Liver (tissue), 9 donors: ENCODE data around the gene PPFIBP1. TPM values are rescaled to one million over a fixed set of nuclear protein-coding genes. Genes with fewer than 3 reads are reported as not detected.

Experiments
- DNase-seq: peaks from one replicate; pipeline ENCODE4 v3.0.0-alpha.2; 2017; ENCODE audit warnings: low spot score
- H3K27ac ChIP-seq, 2 donors: one replicate each; pipeline ENCODE4 v1.7.0; 2013; ENCODE audit warnings: inconsistent platforms in 2 of 2, low read length in 2 of 2, control low read depth in 1 of 2, low read depth in 1 of 2, mild to moderate bottlenecking in 1 of 2
- H3K27me3 ChIP-seq, 4 donors: one replicate each; pipeline versions ENCODE4 v1.6.1 to v1.7.0; 2013; ENCODE audit warnings: low read length in 3 of 4, inconsistent platforms in 1 of 4, mild to moderate bottlenecking in 1 of 4, moderate library complexity in 1 of 4; ENCODE audit not compliant: control insufficient read depth in 4 of 4, insufficient read depth in 4 of 4
- H3K36me3 ChIP-seq, 4 donors: one replicate each; pipeline versions ENCODE4 v1.6.1 to v1.7.0; 2013; ENCODE audit warnings: low read length in 3 of 4, mild to moderate bottlenecking in 3 of 4, low read depth in 1 of 4, moderate library complexity in 1 of 4; ENCODE audit not compliant: control insufficient read depth in 4 of 4, insufficient read depth in 3 of 4
- H3K4me1 ChIP-seq, 4 donors: one replicate each; pipeline versions ENCODE4 v1.6.1 to v1.7.0; 2013; ENCODE audit warnings: low read length in 3 of 4, mild to moderate bottlenecking in 3 of 4, moderate library complexity in 1 of 4; ENCODE audit not compliant: control insufficient read depth in 4 of 4, insufficient read depth in 4 of 4
- H3K4me3 ChIP-seq, 3 donors: one replicate each; pipeline versions ENCODE4 v1.6.1 to v1.7.0; 2013; ENCODE audit warnings: low read length in 3 of 3, control low read depth in 1 of 3, low read depth in 1 of 3, mild to moderate bottlenecking in 1 of 3
- H3K9ac ChIP-seq, 2 donors: one replicate each; pipeline ENCODE4 v1.7.0; 2013; ENCODE audit warnings: low read length in 2 of 2, mild to moderate bottlenecking in 2 of 2, moderate library complexity in 2 of 2, control low read depth in 1 of 2, low read depth in 1 of 2
- H3K9me3 ChIP-seq, 4 donors: one replicate each; pipeline versions ENCODE4 v1.6.1 to v1.7.0; 2013; ENCODE audit warnings: low read length in 3 of 4; ENCODE audit not compliant: control insufficient read depth in 4 of 4
- ATF3 ChIP-seq: IDR thresholded peaks from 2 replicates; pipeline ENCODE4 v1.6.1; 2016; ENCODE audit warnings: antibody characterized with exemption
- CTCF ChIP-seq: fragments of 150-350 bp; IDR thresholded peaks from 2 replicates; pipeline ENCODE4 v1.5.1; 2017; ENCODE audit warnings: improper control_type of control experiment, low read depth, low read length; ENCODE audit not compliant: missing input control
- EGR1 ChIP-seq, 2 donors: IDR thresholded peaks; 2 replicates each; pipeline ENCODE4 v1.6.1; 2016 to 2018; ENCODE audit warnings: antibody characterized with exemption in 2 of 2, low read depth in 2 of 2
- FOXA1 ChIP-seq: IDR thresholded peaks from 2 replicates; pipeline ENCODE4 v1.6.1; 2016; ENCODE audit warnings: antibody characterized with exemption
- FOXA2 ChIP-seq: IDR thresholded peaks from 2 replicates; pipeline ENCODE4 v1.6.1; 2016; ENCODE audit warnings: antibody characterized with exemption
- GABPA ChIP-seq, 2 donors: IDR thresholded peaks in 1 of 2; conservative IDR thresholded peaks in 1 of 2; 2 replicates each; pipeline ENCODE4 v1.6.1; 2016; ENCODE audit warnings: antibody characterized with exemption in 2 of 2, mild to moderate bottlenecking in 1 of 2, moderate library complexity in 1 of 2
- HNF4A ChIP-seq, 2 donors: conservative IDR thresholded peaks; 2 replicates each; pipeline ENCODE4 v1.6.1; 2016; ENCODE audit warnings: antibody characterized with exemption in 2 of 2, mild to moderate bottlenecking in 2 of 2
- HNF4G ChIP-seq: IDR thresholded peaks from 2 replicates; pipeline ENCODE4 v1.6.1; 2016; ENCODE audit warnings: antibody characterized with exemption
- JUND ChIP-seq, 2 donors: IDR thresholded peaks; 2 replicates each; pipeline ENCODE4 v1.6.1; 2016; ENCODE audit warnings: antibody characterized with exemption in 2 of 2
- MAX ChIP-seq: IDR thresholded peaks from 2 replicates; pipeline ENCODE4 v1.6.1; 2016; ENCODE audit warnings: antibody characterized with exemption
- NR2F2 ChIP-seq: IDR thresholded peaks from 2 replicates; pipeline ENCODE4 v1.6.1; 2016; ENCODE audit warnings: antibody characterized with exemption
- RAD21 ChIP-seq, 2 donors: IDR thresholded peaks; 2 replicates each; pipeline ENCODE4 v1.6.1; 2016; ENCODE audit warnings: antibody characterized with exemption in 2 of 2, mild to moderate bottlenecking in 2 of 2
- REST ChIP-seq: IDR thresholded peaks from 2 replicates; pipeline ENCODE4 v1.6.1; 2016; ENCODE audit warnings: antibody characterized with exemption, mild to moderate bottlenecking
- RXRA ChIP-seq, 2 donors: IDR thresholded peaks; 2 replicates each; pipeline ENCODE4 v1.6.1; 2017 to 2018; ENCODE audit warnings: antibody characterized with exemption in 2 of 2, mild to moderate bottlenecking in 1 of 2
- SP1 ChIP-seq: IDR thresholded peaks from 2 replicates; pipeline ENCODE4 v1.6.1; 2018; ENCODE audit warnings: antibody characterized with exemption, mild to moderate bottlenecking
- TAF1 ChIP-seq: conservative IDR thresholded peaks from 2 replicates; pipeline ENCODE4 v1.6.1; 2016; ENCODE audit warnings: antibody characterized with exemption, mild to moderate bottlenecking
- YY1 ChIP-seq: IDR thresholded peaks from 2 replicates; pipeline ENCODE4 v1.6.1; 2016; ENCODE audit warnings: antibody characterized with exemption, mild to moderate bottlenecking
- ZBTB33 ChIP-seq: IDR thresholded peaks from 2 replicates; pipeline ENCODE4 v1.6.1; 2016; ENCODE audit warnings: antibody characterized with exemption
- WGBS: extraction: QIAGEN DNeasy Blood & Tissue Kit; methylation state at CpG from one replicate; pipeline ENCODE4 v1.1.7; 2013; 5-methylcytosine and 5-hydroxymethylcytosine counted together
- polyA plus RNA-seq, 2 donors: library from polyadenylated mRNA; stranded (reverse) in 1 of 2; unstranded in 1 of 2; fragments of 200-250 nt in 1 of 2; fragments of >200 nt in 1 of 2; fragmentation: Nextera tagmentation in 1 of 2; extraction: Ambion mirVana in 1 of 2; gene quantifications; one replicate each; pipeline versions ENCODE4 v1.2.1 to v1.2.3, GENCODE V29; 2013 to 2015
- total RNA-seq, 2 donors: library from RNA; depleted of rRNA; stranded (reverse); fragments of >200 nt; gene quantifications; one replicate each; pipeline ENCODE4 v1.2.3, GENCODE V29; 2014
- donor health status: healthy.
- donor health status: healthy.
- donor health status: healthy.
- donor health status: healthy.
- donor health status: healthy.

PPFIBP1 gene
- total and polyA plus RNA-seq, 4 donors = 10.5 to 65.8 (median 17.4) TPM

GRCh38 chr12:27497446-27497845, 26.6 kb upstream of the PPFIBP1 start:
- H3K27me3 ChIP-seq = no peaks in the 10 kb centered on the region
- 86% methylated on average over 3 of the region's 3 CpGs for WGBS
- H3K4me1 ChIP-seq = no peaks in the 10 kb centered on the region
- no peak overlapping the region for H3K4me3 ChIP-seq
- DNase-seq = no peak
- no peaks in the 10 kb centered on the region for H3K36me3 ChIP-seq
- no peaks in the 10 kb centered on the region for H3K9me3 ChIP-seq
- no peak overlapping the region for H3K9ac ChIP-seq
- H3K27ac ChIP-seq = no peak overlapping the region
- no peak for TF ChIP-seq HNF4A (conservative IDR thresholded peaks at IDR 0.05)
- TF ChIP-seq TAF1 = no peak
- no peak for TF ChIP-seq CTCF
- TF ChIP-seq EGR1 (IDR thresholded peaks at IDR 0.05; ENCODE audit: low read depth in 2 of 2) = no peak
- no peak for TF ChIP-seq NR2F2
- TF ChIP-seq YY1 = no peak

GRCh38 chr12:27498149-27498548, 25.9 kb upstream of the PPFIBP1 start:
- WGBS = 88% methylated on average over 4 of the region's 4 CpGs
- Histone ChIP-seq H3K27ac (no peak overlapping the region), H3K9ac (no peak overlapping the region)

More at GRCh38 chr12:27498149-27498548, 25.9 kb upstream of the PPFIBP1 start:
- no peaks in the 10 kb centered on the region for H3K4me1 ChIP-seq
- H3K27me3 ChIP-seq = no peaks in the 10 kb centered on the region
- DNase-seq = no peak
- H3K9me3 ChIP-seq = no peaks in the 10 kb centered on the region
- no peaks in the 10 kb centered on the region for H3K36me3 ChIP-seq
- H3K4me3 ChIP-seq = no peak overlapping the region
- TF ChIP-seq HNF4A (conservative IDR thresholded peaks at IDR 0.05) = no peak
- TF ChIP-seq GABPA (IDR thresholded peaks at IDR 0.05 in 1 of 2, conservative IDR thresholded peaks at IDR 0.05 in 1 of 2) = no peak
- TF ChIP-seq SP1 = no peak
- no peak for TF ChIP-seq JUND (IDR thresholded peaks at IDR 0.05)
- TF ChIP-seq ATF3 = no peak
- TF ChIP-seq CTCF = no peak
- no peak for TF ChIP-seq EGR1 (IDR thresholded peaks at IDR 0.05; ENCODE audit: low read depth in 2 of 2)
- TF ChIP-seq NR2F2 = no peak
- no peak for TF ChIP-seq FOXA2
- TF ChIP-seq FOXA1 = no peak
- no peak for TF ChIP-seq ZBTB33
- no peak for TF ChIP-seq REST
- TF ChIP-seq RAD21 (IDR thresholded peaks at IDR 0.05) = no peak
- TF ChIP-seq HNF4G = no peak
- TF ChIP-seq RXRA (IDR thresholded peaks at IDR 0.05) = no peak
- TF ChIP-seq YY1 = no peak
- no peak for TF ChIP-seq TAF1
- TF ChIP-seq MAX = no peak
